ENCODE results near the gene SYTL3. TPM values are rescaled to one million over a fixed set of nuclear protein-coding genes. Genes with fewer than 3 reads are reported as not detected.
"Not testable (repeated sequence)": the region's sequence is repeated elsewhere in the genome, so short reads cannot be mapped to it uniquely, and the experiment has no call there.

Gene SYTL3
- total RNA-seq, 6 experiments from 2014 or later: 3.1 to 5.7 (median 3.9) TPM

- Mint-ChIP-seq H3K4me3 (peak overlapping the region; percentile 79), H3K9me3 (no peaks in the 10 kb centered on the region), H3K4me1 (ENCODE audit: low read depth) (peaks cover 54% of the 10 kb centered on the region), H3K27ac (peak overlapping the region; percentile 96), H3K36me3 (ENCODE audit: low read depth) (peaks cover 7% of the 10 kb centered on the region; the same call in 1 of the 2 replicates), H3K27me3 (ENCODE audit: insufficient read depth) (no peaks in the 10 kb centered on the region; the same call in 1 of the 2 replicates)
- no peak for TF ChIP-seq CTCF (IDR thresholded peaks at IDR 0.05)
- DNase-seq: peak; percentile 90
These were observed 4.6 kb downstream of the SYTL3 start for GRCh38 chr6:158654498-158654897.

- Mint-ChIP-seq H3K4me1 (ENCODE audit: low read depth) (peaks cover 51% of the 10 kb centered on the region), H3K9me3 (no peaks in the 10 kb centered on the region), H3K36me3 (ENCODE audit: low read depth) (peaks cover 7% of the 10 kb centered on the region; the same call in 1 of the 2 replicates), H3K4me3 (peak overlapping the region; percentile 79), H3K27me3 (ENCODE audit: insufficient read depth) (no peaks in the 10 kb centered on the region; the same call in 1 of the 2 replicates), H3K27ac (peak overlapping the region; percentile 96)
- peak; percentile 86 for DNase-seq
- peak; percentile 16; the same call in 1 of the 2 replicates for TF ChIP-seq CTCF (IDR thresholded peaks at IDR 0.05)
These were observed 5.2 kb downstream of the SYTL3 start for GRCh38 chr6:158654960-158655489.

GRCh38 chr6:158655569-158656450 lies 6.0 kb downstream of the SYTL3 start:
- no peak for TF ChIP-seq CTCF (IDR thresholded peaks at IDR 0.05)
- no peak for DNase-seq
- H3K27me3 Mint-ChIP-seq (ENCODE audit: insufficient read depth): no peaks in the 10 kb centered on the region; the same call in 1 of the 2 replicates
- peak overlapping the region; percentile 79 for H3K4me3 Mint-ChIP-seq
- H3K9me3 Mint-ChIP-seq: no peaks in the 10 kb centered on the region
- H3K27ac Mint-ChIP-seq: peak overlapping the region; percentile 96
- peaks cover 53% of the 10 kb centered on the region for H3K4me1 Mint-ChIP-seq (ENCODE audit: low read depth)
- H3K36me3 Mint-ChIP-seq (ENCODE audit: low read depth): peaks cover 7% of the 10 kb centered on the region; the same call in 1 of the 2 replicates

- H3K36me3 Mint-ChIP-seq (ENCODE audit: low read depth); H3K27me3 Mint-ChIP-seq (ENCODE audit: insufficient read depth); H3K9me3 Mint-ChIP-seq: not testable (repeated sequence)
- peak; percentile 71 for DNase-seq
- Mint-ChIP-seq H3K4me1 (ENCODE audit: low read depth) (peaks cover 53% of the 10 kb centered on the region), H3K27ac (peak overlapping the region; percentile 71), H3K4me3 (peak overlapping the region; percentile 47; the same call in 1 of the 2 replicates)
These were observed 7.1 kb downstream of the SYTL3 start for GRCh38 chr6:158656986-158657385.

GRCh38 chr6:158660333-158660754 lies 10.5 kb downstream of the SYTL3 start:
- H3K4me1 Mint-ChIP-seq (ENCODE audit: low read depth): peaks cover 42% of the 10 kb centered on the region
- no peaks in the 10 kb centered on the region for H3K36me3 Mint-ChIP-seq (ENCODE audit: low read depth)
- no peaks in the 10 kb centered on the region for H3K9me3 Mint-ChIP-seq
- peak; percentile 76 for TF ChIP-seq CTCF (IDR thresholded peaks at IDR 0.05)
- H3K27me3 Mint-ChIP-seq (ENCODE audit: insufficient read depth): no peaks in the 10 kb centered on the region
- DNase-seq: no peak
- no peak overlapping the region for H3K4me3 Mint-ChIP-seq
- H3K27ac Mint-ChIP-seq: no peak overlapping the region

Data from HFFc6 (cell line).